GM12878 (cell line): ENCODE data around the gene THAP3. TPM values are rescaled to one million over a fixed set of nuclear protein-coding genes. Genes with fewer than 3 reads are reported as not detected.

Experiments
- ATAC-seq: fragments of 200-7000 bp; cut with Tn5 transposase; 3 replicates; pipeline ENCODE4 v1.9.1; 2020; ENCODE audit warnings: mild to moderate bottlenecking, moderate library complexity
- BruUV-seq: library from RNA; stranded (reverse); fragments of 400-500 nt; replicated peaks from 2 replicates; lab custom pipeline; 2021; lab: Mats Ljungman, UMichigan
- CTCF ChIA-PET: fragments of 300-600 bp; sonication (Branson Sonifier 250); formaldehyde crosslinking; extraction: SDS; loops from one replicate; lab custom pipeline; 2021; ENCODE audit warnings: inconsistent platforms; lab: Yijun Ruan, JAX
- POLR2A ChIA-PET: fragments of 350-600 bp; formaldehyde crosslinking; extraction: SDS; loops from one replicate; lab custom pipeline; 2021; ENCODE audit warnings: inconsistent platforms; lab: Charles Lee
- RAD21 ChIA-PET: fragments of 300-600 bp; sonication (Branson Sonifier 250); formaldehyde crosslinking; loops from one replicate; lab custom pipeline; 2023; ENCODE audit warnings: antibody characterized with exemption; ENCODE audit not compliant: unreplicated experiment; lab: Charles Lee
- SMC1A ChIA-PET: fragments of 300-600 bp; sonication (Branson Sonifier 250); formaldehyde crosslinking; loops from one replicate; lab custom pipeline; 2023; ENCODE audit not compliant: unreplicated experiment, uncharacterized antibody; lab: Charles Lee
- DNase-seq: peaks from one replicate; pipeline ENCODE4 v3.0.0-alpha.2; 2011; ENCODE audit warnings: low read depth, low spot score
- FAIRE-seq: peaks from 3 replicates; lab custom pipeline; 2011; peaks lifted over from hg19 to GRCh38; lab: Jason Lieb, UNC
- H2AFZ ChIP-seq: 2 replicates; pipeline ENCODE4 v1.6.0; 2011; ENCODE audit warnings: low read depth, low read length, control low read depth; ENCODE audit not compliant: control insufficient read depth
- H3K27ac ChIP-seq: 2 replicates; pipeline ENCODE4 v1.5.1; 2011; ENCODE audit warnings: control low read depth; ENCODE audit not compliant: control insufficient read depth, insufficient read depth
- H3K27me3 ChIP-seq, 2 experiments: replicated peaks in 1 of 2; 2 replicates each; pipeline versions ENCODE4 v1.6.0 to v1.6.1; 2011; ENCODE audit warnings: low read length in 1 of 2; ENCODE audit not compliant: control insufficient read depth in 2 of 2, insufficient read depth in 2 of 2
- H3K36me3 ChIP-seq, 2 experiments: 2 replicates each; pipeline ENCODE4 v1.5.1; 2011; ENCODE audit warnings: low read length in 1 of 2; ENCODE audit not compliant: control insufficient read depth in 2 of 2, insufficient read depth in 2 of 2
- H3K4me1 ChIP-seq: 2 replicates; pipeline ENCODE4 v1.6.1; 2011; ENCODE audit warnings: mild to moderate bottlenecking, low read length, moderate library complexity, mixed read lengths; ENCODE audit not compliant: control insufficient read depth, insufficient read depth
- H3K4me2 ChIP-seq: 2 replicates; pipeline ENCODE4 v1.6.0; 2011; ENCODE audit warnings: control low read depth; ENCODE audit not compliant: control insufficient read depth, insufficient read depth
- H3K4me3 ChIP-seq: fragments of 200-600 bp; sonication (generic); 2 replicates; pipeline ENCODE4 v1.5.1; 2016
- H3K79me2 ChIP-seq: 2 replicates; pipeline ENCODE4 v1.6.0; 2011; ENCODE audit warnings: low read length; ENCODE audit not compliant: control insufficient read depth, insufficient read depth
- H3K9ac ChIP-seq: 2 replicates; pipeline ENCODE4 v1.8.0; 2011; ENCODE audit warnings: low read length, control low read depth, mixed read lengths; ENCODE audit not compliant: control insufficient read depth, insufficient read depth
- H3K9me3 ChIP-seq: replicated peaks from 3 replicates; pipeline ENCODE4 v1.5.1; 2011; ENCODE audit warnings: mild to moderate bottlenecking, low read length; ENCODE audit not compliant: control insufficient read depth, insufficient read depth
- H4K20me1 ChIP-seq: 2 replicates; pipeline ENCODE4 v1.6.0; 2011; ENCODE audit not compliant: control insufficient read depth, insufficient read depth
- BRCA1 ChIP-seq: IDR thresholded peaks from 2 replicates; pipeline ENCODE4 v1.6.1; 2011; ENCODE audit warnings: low read depth, low read length, improper control_type of control experiment
- JUNB ChIP-seq: IDR thresholded peaks from 2 replicates; pipeline ENCODE4 v1.6.1; 2016; ENCODE audit warnings: antibody characterized with exemption, mild to moderate bottlenecking
- MYC ChIP-seq: IDR thresholded peaks from 2 replicates; pipeline ENCODE4 v1.6.1; 2011; ENCODE audit warnings: mild to moderate bottlenecking, low read length, moderate library complexity, inconsistent platforms; ENCODE audit not compliant: insufficient read depth, insufficient replicate concordance, insufficient read length, severe bottlenecking
- RBBP5 ChIP-seq: fragments of 200-600 bp; sonication (generic); conservative IDR thresholded peaks from 2 replicates; pipeline ENCODE4 v1.6.1; 2016
- SIN3A ChIP-seq: IDR thresholded peaks from 2 replicates; pipeline ENCODE4 v1.6.1; 2012; ENCODE audit warnings: low read depth, low read length, improper control_type of control experiment
- STAT3 ChIP-seq: IDR thresholded peaks from 2 replicates; pipeline ENCODE4 v1.6.1; 2011; ENCODE audit warnings: low read depth, low read length, improper control_type of control experiment
- TARDBP ChIP-seq: IDR thresholded peaks from 2 replicates; pipeline ENCODE4 v1.6.1; 2016; ENCODE audit warnings: borderline replicate concordance
- YY1 ChIP-seq: IDR thresholded peaks from 2 replicates; pipeline ENCODE4 v1.6.1; 2011; ENCODE audit warnings: low read depth, mild to moderate bottlenecking, low read length
- ZBED1 ChIP-seq: IDR thresholded peaks from 2 replicates; pipeline ENCODE4 v1.6.1; 2016; ENCODE audit warnings: borderline replicate concordance
- ZBTB33 ChIP-seq: fragments of 450-650 bp; IDR thresholded peaks from 2 replicates; pipeline ENCODE4 v1.6.1; 2017; ENCODE audit warnings: mild to moderate bottlenecking
- ZNF384 ChIP-seq: IDR thresholded peaks from 2 replicates; pipeline ENCODE4 v1.6.1; 2012; ENCODE audit warnings: low read depth, mild to moderate bottlenecking, low read length, improper control_type of control experiment, borderline replicate concordance
- WGBS: methylation state at CpG from one replicate; pipeline ENCODE4 v1.1.6; 2016; ENCODE audit warnings: low lambda C conversion rate; ENCODE audit not compliant: insufficient replicate concordance, insufficient coverage; ENCODE audit errors: missing lambda C conversion rate; 5-methylcytosine and 5-hydroxymethylcytosine counted together
- in situ Hi-C: fragments of 300-500 bp; cut with MboI; formaldehyde crosslinking; loops from 9 replicates; pipeline ENCODE4 v1.14.3; 2018; ENCODE audit warnings: mixed read lengths
- intact Hi-C: fragments of 100-400 bp; cut with micrococcal nuclease; formaldehyde crosslinking; loops from one replicate; pipeline ENCODE4 v1.14.2; 2022; ENCODE audit not compliant: unreplicated experiment
- polyA plus RNA-seq, 11 experiments: library from polyadenylated mRNA; depleted of rRNA in 4 of 11; unstranded in 6 of 11; stranded (reverse) in 5 of 11; fragments of >200 nt; fragmentation: Nextera tagmentation in 4 of 11; fragmentation: Illumina TruSeq in 1 of 11; extraction: Ambion mirVana in 4 of 11; extraction: Trizol in 1 of 11; gene quantifications; 1 replicate in 1 of 11; 2 replicates in 10 of 11; pipeline versions ENCODE4 v1.2.1 to v1.2.3, GENCODE V29; 2011 to 2016; ENCODE audit warnings: inconsistent platforms in 2 of 11, missing spikeins in 2 of 11, low read depth in 1 of 11
- total RNA-seq, 4 experiments: library from RNA; depleted of rRNA in 3 of 4; stranded (reverse); fragments of >200 nt in 3 of 4; fragmentation: Illumina TruSeq in 1 of 4; extraction: Trizol in 1 of 4; gene quantifications; 2 replicates each; pipeline versions ENCODE4 v1.2.1 to v1.2.3, GENCODE V29; 2013 to 2021
- TF ChIP-seq, protein P1 (sequence below): IDR thresholded peaks from 2 replicates; pipeline ENCODE4 v1.6.1; 2011; ENCODE audit warnings: low read depth, mild to moderate bottlenecking, low read length, moderate library complexity, borderline replicate concordance; ENCODE audit errors: extremely low read depth
- TF ChIP-seq, protein P2 (sequence below): fragments of 450-650 bp; conservative IDR thresholded peaks from 2 replicates; pipeline ENCODE4 v1.6.1; 2017; ENCODE audit warnings: mild to moderate bottlenecking, moderate library complexity

The THAP3 gene
- total and polyA plus RNA-seq, 10 of the 15 experiments (the other 5 are each of a cell fraction or from before 2014, with no cell fraction given): 1.5 to 19.5 (median 11.9) TPM

DNA sequence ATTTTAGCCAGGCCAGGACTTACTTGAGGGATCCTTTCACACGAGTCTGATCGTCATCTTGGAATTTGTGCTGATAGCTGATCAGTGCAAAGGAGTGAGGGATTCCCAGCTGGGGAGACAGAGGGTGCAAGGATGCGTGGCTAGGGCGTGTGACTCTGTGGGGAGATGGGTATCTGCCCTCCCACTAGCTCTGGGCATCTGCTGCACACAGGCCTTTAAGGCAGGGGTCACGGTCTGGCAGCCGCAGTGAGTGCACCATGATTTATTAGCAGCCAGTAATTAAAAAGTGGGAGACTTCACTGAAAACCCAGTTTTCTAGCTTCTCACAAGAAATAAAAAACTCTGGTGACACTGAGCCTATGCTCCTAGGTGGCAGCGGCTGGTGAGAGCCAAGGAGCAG is 20.4 kb downstream of the THAP3 start:
- no peaks in the 10 kb centered on the region for H3K27me3 ChIP-seq
- FAIRE-seq: no peak
- H3K4me3 ChIP-seq: no peak overlapping the region
- no peak overlapping the region for H3K27ac ChIP-seq
- ChIA-PET SMC1A (interaction anchor here (1.1 kb wide), 1 partner anchor 156 kb away, joined by 3 read pairs; no protein-coding TSS in a partner anchor), CTCF (interaction anchor here (0.8 to 1.7 kb wide), 4 partner anchors 27 to 165 kb away, joined by 3 to 5 read pairs (median 4); partner anchors contain the start of gene NOL9), POLR2A (no interaction called here), RAD21 (interaction anchor here (1.1 kb wide), 1 partner anchor 159 kb away, joined by 3 read pairs; no protein-coding TSS in a partner anchor)
- in situ Hi-C loops: no loop called here
- no peaks in the 10 kb centered on the region for H3K79me2 ChIP-seq
- H4K20me1 ChIP-seq: no peaks in the 10 kb centered on the region; the same call in 1 of the 2 replicates
- no peak for ATAC-seq
- no TSS peak for BruUV-seq
- intact Hi-C loops: no loop called here
- no peak overlapping the region for H3K4me2 ChIP-seq
- H2AFZ ChIP-seq: no peak overlapping the region
- peaks cover 9 to 12% of the 10 kb centered on the region in 2 experiments; a peak in 3 of 4 replicates for H3K36me3 ChIP-seq
- no peak for TF ChIP-seq RBBP5
- no peak for TF ChIP-seq STAT3
- TF ChIP-seq ZBED1: no peak
- TF ChIP-seq SIN3A: no peak
- no peak for TF ChIP-seq YY1
- TF ChIP-seq TARDBP: no peak
- TF ChIP-seq, protein P1, sequence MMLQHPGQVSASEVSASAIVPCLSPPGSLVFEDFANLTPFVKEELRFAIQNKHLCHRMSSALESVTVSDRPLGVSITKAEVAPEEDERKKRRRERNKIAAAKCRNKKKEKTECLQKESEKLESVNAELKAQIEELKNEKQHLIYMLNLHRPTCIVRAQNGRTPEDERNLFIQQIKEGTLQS: no peak
- TF ChIP-seq MYC: no peak
- no peak for TF ChIP-seq ZNF384
- TF ChIP-seq, protein P2, sequence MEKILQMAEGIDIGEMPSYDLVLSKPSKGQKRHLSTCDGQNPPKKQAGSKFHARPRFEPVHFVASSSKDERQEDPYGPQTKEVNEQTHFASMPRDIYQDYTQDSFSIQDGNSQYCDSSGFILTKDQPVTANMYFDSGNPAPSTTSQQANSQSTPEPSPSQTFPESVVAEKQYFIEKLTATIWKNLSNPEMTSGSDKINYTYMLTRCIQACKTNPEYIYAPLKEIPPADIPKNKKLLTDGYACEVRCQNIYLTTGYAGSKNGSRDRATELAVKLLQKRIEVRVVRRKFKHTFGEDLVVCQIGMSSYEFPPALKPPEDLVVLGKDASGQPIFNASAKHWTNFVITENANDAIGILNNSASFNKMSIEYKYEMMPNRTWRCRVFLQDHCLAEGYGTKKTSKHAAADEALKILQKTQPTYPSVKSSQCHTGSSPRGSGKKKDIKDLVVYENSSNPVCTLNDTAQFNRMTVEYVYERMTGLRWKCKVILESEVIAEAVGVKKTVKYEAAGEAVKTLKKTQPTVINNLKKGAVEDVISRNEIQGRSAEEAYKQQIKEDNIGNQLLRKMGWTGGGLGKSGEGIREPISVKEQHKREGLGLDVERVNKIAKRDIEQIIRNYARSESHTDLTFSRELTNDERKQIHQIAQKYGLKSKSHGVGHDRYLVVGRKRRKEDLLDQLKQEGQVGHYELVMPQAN: no peak
- no peak for TF ChIP-seq JUNB
- TF ChIP-seq BRCA1: no peak
- TF ChIP-seq ZBTB33: no peak
- H3K9ac ChIP-seq: no peak overlapping the region
- DNase-seq: no peak
- 98% methylated on average over 7 of the region's 7 CpGs for WGBS
- H3K4me1 ChIP-seq: no peaks in the 10 kb centered on the region
- H3K9me3 ChIP-seq: no peaks in the 10 kb centered on the region
